ENCODE results near the gene OR2H2. TPM values are rescaled to one million over a fixed set of nuclear protein-coding genes. Genes with fewer than 3 reads are reported as not detected.

OR2H2 gene
- total and polyA plus RNA-seq, 2 experiments from 2014 or later = 0.86 TPM; not detected in 1

GRCh38 chr6:29591677-29592076 is 6.8 kb downstream of the OR2H2 start (continued):
- TF ChIP-seq REST (IDR thresholded peaks at IDR 0.05; ENCODE audit: unreplicated experiment) = no peak
- no peak for TF ChIP-seq ZNF114 (CRISPR knock-in tag; IDR thresholded peaks at IDR 0.05)

- peaks cover 29% of the 10 kb centered on the region for H3K4me1 Mint-ChIP-seq
Measured at GRCh38 chr6:29593199-29593855, 8.4 kb downstream of the OR2H2 start.

More at GRCh38 chr6:29593199-29593855, 8.4 kb downstream of the OR2H2 start:
- H3F3A ChIP-seq (replicated peaks; ENCODE audit: low read depth) = no peaks in the 10 kb centered on the region; the same call in 1 of the 2 replicates
- no peak overlapping the region for H2AFZ ChIP-seq
- H3K9me2 ChIP-seq (ENCODE audit: insufficient read depth) = no peaks in the 10 kb centered on the region; the same call in 1 of the 2 replicates
- no peaks in the 10 kb centered on the region for H3K79me2 ChIP-seq (replicated peaks; ENCODE audit: insufficient read depth)
- Mint-ChIP-seq H3K36me3 (ENCODE audit: low read depth) (peaks cover 5% of the 10 kb centered on the region; the same call in 2 of the 3 replicates), H3K4me3 (no peak overlapping the region), H3K27ac (no peak overlapping the region), H3K9me3 (peaks cover 3% of the 10 kb centered on the region; the same call in 1 of the 3 replicates), H3K27me3 (ENCODE audit: insufficient read depth, low read depth, poor library complexity) (peaks cover 6% of the 10 kb centered on the region)
- H3K4me3 ChIP-seq = no peak overlapping the region
- H3K27me3 ChIP-seq (ENCODE audit: insufficient read depth) = no peaks in the 10 kb centered on the region
- H3K4me2 ChIP-seq = no peak overlapping the region
- no peaks in the 10 kb centered on the region for H4K20me1 ChIP-seq (replicated peaks; ENCODE audit: insufficient read depth)
- ATAC-seq (no peak), DNase-seq (ENCODE audit: low spot score) (no peak)
- TF ChIP-seq ETS1 (IDR thresholded peaks at IDR 0.05) = no peak
- no peak for TF ChIP-seq ZNF462 (CRISPR knock-in tag; IDR thresholded peaks at IDR 0.05)
- TF ChIP-seq REST (IDR thresholded peaks at IDR 0.05; ENCODE audit: unreplicated experiment) = no peak
- no peak for TF ChIP-seq EZH2phosphoT487 (IDR thresholded peaks at IDR 0.05; ENCODE audit: unreplicated experiment)
- no peak for TF ChIP-seq JUNB (IDR thresholded peaks at IDR 0.05; ENCODE audit: unreplicated experiment)
- TF ChIP-seq CREB1 (CRISPR knock-in tag; IDR thresholded peaks at IDR 0.05; ENCODE audit: low read depth) = no peak
- no peak for TF ChIP-seq ZNF331 (CRISPR knock-in tag; IDR thresholded peaks at IDR 0.05; ENCODE audit: low read depth)
- no peak for TF ChIP-seq POLR2AphosphoS5 (IDR thresholded peaks at IDR 0.05; ENCODE audit: low read depth)
- TF ChIP-seq EZH2 (IDR thresholded peaks at IDR 0.05; ENCODE audit: low read depth, unreplicated experiment) = no peak
- peaks cover 41% of the 10 kb centered on the region for H3K4me1 ChIP-seq (ENCODE audit: insufficient read depth)
- no peak overlapping the region for H3K27ac ChIP-seq (ENCODE audit: low read depth)
- H3K36me3 ChIP-seq (ENCODE audit: insufficient read depth) = no peaks in the 10 kb centered on the region

Data from GM23338 (cell line).